Stimulated activated CD4-positive, alpha-beta T cell treated with anti-CD3 and anti-CD28 coated beads, Interleukin-4, amount 100 ng/mL, for 24 hours (primary cell): ENCODE results near the gene KLK5.
"Not testable (repeated sequence)": the region's sequence is repeated elsewhere in the genome, so short reads cannot be mapped to it uniquely, and the experiment has no call there.

Source experiments
- DNase-seq: peaks from one replicate; pipeline ENCODE4 v3.0.0-alpha.2; 2020

Gene KLK5

GRCh38 chr19:50952910-50953309 lies at the start of gene KLK5:
Gene KLK5, minus strand, starts transcription at chr19:50953038. Its CDS starts 381 bp downstream, at chr19:50952657.
- DNase-seq: no peak

GRCh38 chr19:51002089-51002532 lies 49.3 kb upstream of the KLK5 start:
- no peak for DNase-seq

GRCh38 chr19:51001515-51001914 lies 48.7 kb upstream of the KLK5 start, which contains the start of gene KLK8:
Gene KLK8, minus strand, starts transcription at chr19:51001604. Its CDS starts 437 bp downstream, at chr19:51001167.
- no peak for DNase-seq

- no peak for DNase-seq
Observed at GRCh38 chr19:51000981-51001380, 48.1 kb upstream of the KLK5 start.

- no peak for DNase-seq
Observed at GRCh38 chr19:51000426-51000825, 47.6 kb upstream of the KLK5 start.

GRCh38 chr19:50998686-50999085 lies 45.8 kb upstream of the KLK5 start:
- no peak for DNase-seq

- DNase-seq: no peak
Observed at GRCh38 chr19:50998061-50998460, 45.2 kb upstream of the KLK5 start.

- no peak for DNase-seq
Observed at GRCh38 chr19:50994129-50994528, 41.3 kb upstream of the KLK5 start.

- DNase-seq: no peak
Observed at GRCh38 chr19:50992666-50993035, 39.8 kb upstream of the KLK5 start.

- DNase-seq: not testable (repeated sequence)
Observed at GRCh38 chr19:50984416-50984815, 31.6 kb upstream of the KLK5 start.

GRCh38 chr19:50983625-50984292 lies 30.9 kb upstream of the KLK5 start, which contains the start of gene KLK7:
Gene KLK7, minus strand, starts transcription at chr19:50983917. Its CDS starts 1,518 bp downstream, at chr19:50982399.
- no peak for DNase-seq

GRCh38 chr19:50982186-50982585 lies 29.3 kb upstream of the KLK5 start:
- no peak for DNase-seq

- no peak for DNase-seq
Observed at GRCh38 chr19:50981587-50982146, 28.8 kb upstream of the KLK5 start.

GRCh38 chr19:50980208-50980607 lies 27.4 kb upstream of the KLK5 start:
- DNase-seq: no peak

GRCh38 chr19:50979758-50980157 lies 26.9 kb upstream of the KLK5 start:
- no peak for DNase-seq

- DNase-seq: no peak
Observed at GRCh38 chr19:50978772-50979390, 26.0 kb upstream of the KLK5 start.

GRCh38 chr19:50977626-50978025 lies 24.8 kb upstream of the KLK5 start:
- DNase-seq: no peak

GRCh38 chr19:50975766-50976165 lies 22.9 kb upstream of the KLK5 start:
- no peak for DNase-seq

- DNase-seq: no peak
Observed at GRCh38 chr19:50974702-50975556, 22.1 kb upstream of the KLK5 start.

GRCh38 chr19:50972795-50973376 lies 20.0 kb upstream of the KLK5 start:
- DNase-seq: no peak

GRCh38 chr19:50969810-50970209 lies 17.0 kb upstream of the KLK5 start:
- DNase-seq: not testable (repeated sequence)

- DNase-seq: no peak
Observed at GRCh38 chr19:50969413-50969760, 16.5 kb upstream of the KLK5 start, which contains the start of gene KLK6. Gene KLK6, minus strand, starts transcription at chr19:50969591. Its CDS starts 1,487 bp downstream, at chr19:50968104.
